Islet of Langerhans (tissue), 1 donor: Measurements from ENCODE around the gene SLC22A15.

Experiments
- FAIRE-seq: peaks from one replicate; lab custom pipeline; 2011; peaks lifted over from hg19 to GRCh38; lab: Jason Lieb, UNC

The SLC22A15 gene

DNA sequence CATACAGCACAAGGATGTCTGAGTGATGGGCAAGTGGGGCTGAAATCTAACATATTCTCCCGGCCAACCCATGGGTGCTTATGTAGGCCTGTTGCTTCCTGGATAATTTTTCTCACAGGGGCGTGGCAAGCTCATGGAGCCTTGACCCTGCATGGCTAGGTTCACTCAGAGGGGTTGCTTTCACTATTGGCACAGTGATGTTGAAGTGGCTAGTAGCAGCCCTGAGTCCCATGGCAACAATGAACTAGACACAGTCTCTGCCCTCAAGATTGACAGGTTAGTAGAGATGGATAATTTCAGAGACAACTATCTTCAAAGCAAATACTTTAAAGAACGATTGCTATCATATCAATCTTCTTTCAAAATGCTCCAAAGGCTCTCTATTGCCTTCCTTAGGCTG lies 128.4 kb downstream of the SLC22A15 start:
- FAIRE-seq, result no peak

DNA sequence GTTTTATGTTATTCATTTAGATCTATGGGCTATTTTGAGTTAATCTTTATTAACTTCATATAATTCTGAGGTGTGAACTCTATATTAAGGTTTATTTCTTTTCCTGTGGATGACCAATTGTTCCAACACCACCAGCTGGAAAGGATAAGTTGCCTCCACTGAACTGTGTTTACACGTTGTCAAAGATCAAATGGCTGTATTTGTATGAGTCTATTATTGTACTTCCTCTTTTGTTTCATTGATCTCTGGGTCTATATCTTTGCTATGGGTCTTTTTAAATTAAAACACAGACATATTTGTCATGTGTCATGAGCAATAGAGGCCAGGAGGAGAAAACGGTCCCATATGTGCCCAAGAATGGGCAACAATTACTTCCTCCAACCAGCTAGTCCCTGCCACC lies 129.7 kb downstream of the SLC22A15 start:
- no peak for FAIRE-seq

GRCh38 chr1:116106646-116107045 lies 130.3 kb downstream of the SLC22A15 start:
- FAIRE-seq, result no peak

DNA sequence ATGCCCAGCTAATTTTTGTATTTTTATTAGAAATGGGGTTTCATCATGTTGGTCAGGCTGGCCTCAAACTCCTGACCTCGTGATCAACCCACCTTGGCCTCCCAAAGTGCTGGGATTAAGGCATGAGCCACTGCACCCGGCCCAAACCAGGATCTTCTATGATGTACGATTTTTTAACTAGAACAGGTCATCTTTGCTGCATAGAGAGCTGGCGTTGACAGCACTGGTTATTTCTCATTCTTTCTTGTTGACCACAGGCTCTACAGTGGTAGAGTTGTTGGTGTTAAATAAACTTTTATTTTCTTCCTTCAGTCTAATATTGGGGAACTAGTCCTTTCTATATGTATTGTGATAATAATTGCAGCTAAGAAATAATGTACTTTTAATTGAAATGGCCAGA lies 131.1 kb downstream of the SLC22A15 start:
- FAIRE-seq, result no peak

DNA sequence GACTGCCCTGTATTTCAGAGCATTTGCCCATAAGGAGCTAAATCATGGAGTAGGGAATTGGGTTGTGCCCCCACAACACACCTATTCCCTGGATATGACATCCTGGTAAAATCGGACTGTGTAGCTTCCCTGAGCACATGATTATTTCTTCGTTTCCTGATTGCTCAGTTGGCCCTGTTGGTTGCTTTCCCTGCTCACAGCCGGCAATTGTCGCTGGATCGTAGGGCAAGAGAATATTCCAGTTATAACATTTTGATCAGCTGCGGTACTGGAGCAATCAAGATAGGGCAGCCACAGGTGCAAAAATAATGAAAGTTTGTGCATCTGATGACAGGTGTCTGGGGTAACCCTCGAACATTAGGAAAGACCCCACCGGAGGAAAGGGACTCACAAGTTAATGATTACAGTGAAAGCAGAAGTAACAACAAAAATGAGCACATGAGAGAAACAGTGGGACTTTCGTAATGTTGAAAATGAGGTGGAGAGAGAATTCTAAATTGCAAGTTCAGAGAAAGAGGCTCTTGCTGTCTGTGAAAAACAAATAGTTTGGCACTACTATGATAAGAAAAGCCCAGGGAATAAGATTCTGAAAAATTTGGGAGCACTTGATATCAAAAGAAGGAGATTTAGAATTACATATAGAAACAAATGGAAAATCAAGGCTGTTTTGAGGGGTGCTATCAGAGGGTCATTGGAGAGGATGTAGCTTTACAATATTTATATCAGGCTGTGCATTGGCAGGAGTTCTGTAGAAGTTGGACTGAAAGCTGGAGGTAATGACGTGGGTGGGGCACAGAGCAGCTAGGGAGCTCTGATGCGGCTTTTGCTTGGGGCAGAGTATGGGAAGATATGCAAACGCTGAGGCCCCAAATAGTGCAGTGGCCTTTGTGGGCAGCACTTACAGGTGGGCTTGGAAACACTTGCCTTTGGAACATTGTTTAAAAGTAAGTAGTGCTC lies 134.5 kb downstream of the SLC22A15 start, which contains the start of gene MAB21L3:
TSS of gene MAB21L3 (plus strand) at position 833 of the 957 bp plus-strand sequence. CDS start 1,217 bp downstream, outside the sequence.
- no peak for FAIRE-seq

DNA sequence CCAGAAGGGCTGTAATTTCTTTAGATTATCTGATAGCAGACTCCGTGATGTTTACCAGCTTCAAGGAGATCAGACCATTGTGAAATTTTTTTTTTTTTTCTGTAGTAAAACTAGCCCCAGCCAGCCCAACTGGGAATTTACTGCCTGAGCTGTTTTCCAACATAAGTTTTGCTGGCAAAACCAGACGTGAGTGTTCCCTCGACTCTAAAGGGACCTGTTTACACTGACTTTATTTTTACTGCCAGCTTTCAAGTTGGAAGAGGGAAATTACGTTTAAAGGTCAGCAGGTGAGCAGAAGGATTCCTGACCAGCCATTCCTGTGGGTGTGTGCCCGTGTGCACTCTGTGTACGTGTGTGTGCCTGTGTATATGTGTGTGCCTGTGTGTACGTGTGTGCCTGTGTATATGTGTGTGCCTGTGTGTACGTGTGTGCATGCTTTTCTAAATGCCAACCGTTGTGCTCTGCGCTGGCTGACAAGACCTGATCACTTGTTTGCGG lies 135.3 kb downstream of the SLC22A15 start:
- no peak for FAIRE-seq

DNA sequence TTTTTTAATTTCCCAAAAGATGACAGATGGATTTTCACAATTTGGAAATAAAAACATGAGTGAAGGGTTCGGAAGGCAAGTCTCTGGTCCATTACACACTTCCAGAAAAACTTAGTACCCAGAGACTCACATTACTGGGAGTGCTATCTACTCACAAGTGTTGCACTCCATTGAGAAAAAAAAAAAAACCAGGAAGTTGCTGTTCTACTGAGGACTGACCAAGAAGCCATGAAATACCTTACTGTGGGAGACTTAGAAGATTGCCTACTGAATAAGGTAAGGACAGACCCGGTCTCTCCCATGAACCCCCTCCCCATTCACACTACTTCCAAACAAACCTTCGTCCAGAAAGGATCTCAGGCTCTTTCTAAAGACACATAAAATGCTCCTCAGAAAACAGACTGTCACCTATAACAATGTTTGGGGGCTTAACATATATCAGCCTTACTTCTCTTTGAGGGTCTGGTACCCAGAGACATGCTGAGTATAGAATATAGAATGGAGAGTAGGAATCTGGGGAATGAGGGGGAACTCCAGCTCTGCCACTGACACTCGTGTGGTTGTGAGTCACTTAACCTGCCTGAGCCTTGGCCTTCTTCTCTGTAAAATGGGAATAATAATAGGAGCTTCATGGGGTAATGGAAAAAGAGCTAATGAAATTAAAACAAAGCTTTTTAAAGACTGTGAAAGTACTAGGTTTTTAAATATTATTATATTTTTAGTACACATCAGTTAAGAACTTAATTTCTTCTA lies 136.3 kb downstream of the SLC22A15 start:
- FAIRE-seq, result no peak

DNA sequence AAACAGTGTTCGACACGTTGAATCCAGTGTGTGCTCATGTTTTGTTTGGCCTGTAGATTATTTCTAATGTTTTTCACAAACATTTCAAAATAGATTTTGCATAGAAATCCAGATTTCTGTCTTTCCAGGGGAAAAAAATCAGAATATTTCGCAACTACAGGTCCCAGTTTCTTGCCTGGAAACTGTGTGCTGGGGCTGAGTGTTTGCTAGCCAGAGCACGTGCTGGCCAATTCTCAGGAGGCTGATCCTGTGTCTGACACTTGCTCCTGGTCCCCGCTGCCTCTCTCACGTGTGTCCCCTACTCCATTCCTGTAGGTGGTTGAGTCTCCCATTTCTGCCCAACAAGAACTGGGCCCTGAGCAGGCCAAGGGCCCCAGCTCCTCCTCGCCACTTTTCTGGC lies 137.3 kb downstream of the SLC22A15 start:
- FAIRE-seq, result no peak

DNA sequence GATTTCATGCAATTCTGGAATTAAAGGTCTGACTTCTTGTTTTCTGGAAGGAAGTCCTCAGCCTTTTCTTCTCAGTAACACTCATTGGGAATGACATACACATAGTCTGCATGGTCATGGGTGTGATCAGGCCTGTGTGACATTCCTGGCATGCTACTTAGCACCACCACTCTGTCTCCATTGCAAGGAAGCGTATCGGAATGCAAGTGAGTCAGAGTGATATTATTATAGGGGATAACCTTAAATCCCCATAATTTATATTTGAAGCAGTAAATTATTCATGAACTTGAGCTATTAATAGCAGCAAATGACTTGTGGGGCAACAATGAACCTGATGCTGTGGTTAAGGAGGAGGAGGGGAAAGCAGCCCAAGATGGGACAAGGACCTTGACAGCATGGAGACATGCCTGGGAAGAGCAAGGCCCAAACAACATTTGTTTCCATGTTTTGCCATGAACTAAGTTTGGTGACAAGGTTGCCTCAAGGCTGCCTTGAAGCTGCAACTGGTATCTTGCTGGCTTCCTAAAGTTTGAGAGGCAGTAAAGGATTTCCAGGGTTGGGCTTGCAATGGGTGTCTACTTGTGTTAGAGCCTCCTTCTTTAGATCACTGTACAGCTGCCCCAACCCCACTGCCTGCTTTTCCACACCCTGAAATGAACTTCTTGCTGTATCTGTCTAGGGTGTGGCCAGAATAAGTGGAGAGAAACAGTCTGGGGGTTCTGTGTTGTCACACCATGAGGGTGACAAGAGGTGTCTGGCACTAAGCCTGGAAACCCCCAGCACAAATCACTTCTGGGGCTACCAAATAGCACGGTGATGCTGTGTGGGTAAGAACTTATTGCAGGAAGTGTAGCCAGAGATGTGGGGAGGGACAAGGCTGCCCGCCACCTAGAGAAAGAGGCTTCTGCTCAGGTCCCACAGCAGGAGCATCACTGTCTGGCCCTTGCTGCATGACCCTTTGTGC lies 139.4 kb downstream of the SLC22A15 start:
- FAIRE-seq, result no peak

- no peak for FAIRE-seq
These were observed 142.2 kb downstream of the SLC22A15 start for GRCh38 chr1:116118471-116118870.
